ENCODE data around the gene ATP2B2.

ATP2B2 gene

GRCh38 chr3:10508235-10508618 is 2.8 kb upstream of the ATP2B2 start:
- CTCF ChIA-PET = no interaction called here
- Histone ChIP-seq H3K36me3 (ENCODE audit: control insufficient read depth in 2 of 2, insufficient read depth in 1 of 2, low read length in 2 of 2) (no peaks in the 10 kb centered on the region), H3K27ac (ENCODE audit: extremely low read depth, low read depth, low read length) (no peak overlapping the region), H3K9me3 (ENCODE audit: control insufficient read depth, insufficient read depth, low read depth, low read length) (no peaks in the 10 kb centered on the region), H3K4me3 (ENCODE audit: low read depth, low read length) (no peak overlapping the region), H3K4me1 (ENCODE audit: control insufficient read depth, insufficient read depth, low read length) (no peaks in the 10 kb centered on the region)
- TF ChIP-seq ZNF404 (tag by site-specific recombination; IDR thresholded peaks at IDR 0.05) (no peak), ZNF555 (tag by site-specific recombination; conservative IDR thresholded peaks at IDR 0.05) (no peak), ZBTB26 (tag by site-specific recombination; optimal IDR thresholded peaks at IDR 0.05) (no peak), BCL11B (tag by site-specific recombination; IDR thresholded peaks at IDR 0.05; ENCODE audit: low read depth) (no peak), ZNF18 (tag by site-specific recombination; IDR thresholded peaks at IDR 0.05) (no peak), SP7 (tag by site-specific recombination; IDR thresholded peaks at IDR 0.05) (no peak), ZNF654 (tag by site-specific recombination; IDR thresholded peaks at IDR 0.05; ENCODE audit: low read depth) (no peak), ZNF350 (tag by site-specific recombination; IDR thresholded peaks at IDR 0.05) (no peak), ZFP41 (tag by site-specific recombination; IDR thresholded peaks at IDR 0.05; ENCODE audit: borderline replicate concordance) (no peak), ZNF501 (tag by site-specific recombination; IDR thresholded peaks at IDR 0.05) (no peak), ZNF580 (tag by site-specific recombination; IDR thresholded peaks at IDR 0.05) (no peak), PBX3 (CRISPR knock-in tag; IDR thresholded peaks at IDR 0.05) (no peak), ZNF114 (tag by site-specific recombination; IDR thresholded peaks at IDR 0.05) (no peak), ZNF302 (tag by site-specific recombination; IDR thresholded peaks at IDR 0.05; ENCODE audit: low read depth) (no peak), ZBTB20 (tag by site-specific recombination; IDR thresholded peaks at IDR 0.05) (no peak), ZNF221 (tag by site-specific recombination; IDR thresholded peaks at IDR 0.05; ENCODE audit: borderline replicate concordance) (no peak), ZNF311 (tag by site-specific recombination; IDR thresholded peaks at IDR 0.05; ENCODE audit: borderline replicate concordance) (no peak), ZBTB44 (tag by site-specific recombination; IDR thresholded peaks at IDR 0.05) (no peak), ZNF23 (tag by site-specific recombination; IDR thresholded peaks at IDR 0.05; ENCODE audit: borderline replicate concordance) (no peak)
- POLR2A ChIA-PET = no interaction called here

- no peaks in the 10 kb centered on the region for H3K36me3 ChIP-seq (ENCODE audit: control insufficient read depth in 2 of 2, insufficient read depth in 1 of 2, low read length in 2 of 2)
- H3K9me3 ChIP-seq (ENCODE audit: control insufficient read depth, insufficient read depth, low read depth, low read length) = no peaks in the 10 kb centered on the region
- no peak overlapping the region for H3K4me3 ChIP-seq (ENCODE audit: low read depth, low read length)
- ChIA-PET POLR2A (no interaction called here), CTCF (no interaction called here)
- H3K4me1 ChIP-seq (ENCODE audit: control insufficient read depth, insufficient read depth, low read length) = no peaks in the 10 kb centered on the region
- H3K27ac ChIP-seq (ENCODE audit: extremely low read depth, low read depth, low read length) = no peak overlapping the region
- TF ChIP-seq ZNF37A (tag by site-specific recombination; IDR thresholded peaks at IDR 0.05) = no peak
- TF ChIP-seq ZNF148 (tag by site-specific recombination; IDR thresholded peaks at IDR 0.05; ENCODE audit: borderline replicate concordance) = no peak
- no peak for TF ChIP-seq PRDM1 (tag by site-specific recombination; IDR thresholded peaks at IDR 0.05)
- TF ChIP-seq ZNF768 (tag by site-specific recombination; IDR thresholded peaks at IDR 0.05) = no peak
- TF ChIP-seq ZNF585B (tag by site-specific recombination; IDR thresholded peaks at IDR 0.05) = no peak
- TF ChIP-seq ZBTB26 (tag by site-specific recombination; optimal IDR thresholded peaks at IDR 0.05) = no peak
- no peak for TF ChIP-seq ZNF510 (tag by site-specific recombination; IDR thresholded peaks at IDR 0.05; ENCODE audit: insufficient replicate concordance)
- no peak for TF ChIP-seq BCL11B (tag by site-specific recombination; IDR thresholded peaks at IDR 0.05; ENCODE audit: low read depth)
- TF ChIP-seq ZNF580 (tag by site-specific recombination; IDR thresholded peaks at IDR 0.05) = no peak
- no peak for TF ChIP-seq EGR2 (tag by site-specific recombination; IDR thresholded peaks at IDR 0.05; ENCODE audit: low read depth)
Observed at GRCh38 chr3:10507331-10507730, 1.9 kb upstream of the ATP2B2 start.
